DND-41 (cell line): ENCODE results near the gene LARP4B.

Experiments used
- EZH2 ChIP-seq: IDR thresholded peaks from 3 replicates; pipeline ENCODE4 v1.6.1; 2012; ENCODE audit warnings: borderline replicate concordance, low read depth, mild to moderate bottlenecking, moderate library complexity, low read length, inconsistent platforms; ENCODE audit not compliant: severe bottlenecking
- TF ChIP-seq, protein P1 (sequence below): IDR thresholded peaks from 2 replicates; pipeline ENCODE4 v1.5.1; 2012; ENCODE audit warnings: borderline replicate concordance, low read length, moderate library complexity, mild to moderate bottlenecking; ENCODE audit not compliant: poor library complexity, severe bottlenecking; ENCODE audit errors: extremely low read depth

DNA sequence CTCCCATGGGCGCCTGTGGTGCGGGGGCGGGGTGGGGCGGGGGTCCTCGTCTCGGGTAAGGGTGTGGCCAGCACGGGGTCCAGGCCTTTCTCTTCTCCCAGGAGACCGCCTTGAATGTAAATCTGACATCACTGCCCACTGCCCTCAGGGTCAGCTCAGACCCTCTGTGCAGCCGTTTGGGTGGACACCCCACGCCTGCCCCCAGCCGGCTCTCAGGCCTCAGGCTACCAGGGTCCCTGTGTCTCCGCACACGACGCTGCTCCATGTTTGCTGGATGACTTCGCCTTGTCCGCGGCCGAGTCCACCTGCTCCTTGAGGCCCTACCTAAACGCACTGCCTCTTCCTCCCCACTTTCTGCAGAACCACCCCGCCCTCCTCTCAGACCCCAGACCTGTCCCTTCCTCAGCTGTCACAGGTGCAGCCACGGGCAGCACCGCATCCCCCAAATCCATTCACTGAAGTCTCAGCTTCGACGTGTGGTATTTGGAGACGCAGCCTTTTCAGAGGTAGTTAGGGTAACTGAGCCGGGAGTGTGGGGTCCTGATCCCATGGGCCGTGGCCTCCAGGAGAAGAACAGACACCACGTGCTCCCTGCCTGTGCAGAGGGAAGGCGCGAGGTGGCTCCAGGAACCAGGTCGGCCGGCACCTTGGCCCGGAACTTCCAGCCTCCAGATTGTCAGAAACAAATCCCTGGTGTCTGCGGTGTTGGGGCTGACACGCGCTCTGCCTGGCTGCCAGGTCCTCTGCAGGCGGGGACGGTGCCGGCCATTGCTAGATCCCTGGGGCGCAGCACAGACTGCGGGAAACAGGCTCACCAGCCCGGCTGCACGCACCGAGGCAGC lies 144.7 kb downstream of the LARP4B start:
- TF ChIP-seq, protein P1, sequence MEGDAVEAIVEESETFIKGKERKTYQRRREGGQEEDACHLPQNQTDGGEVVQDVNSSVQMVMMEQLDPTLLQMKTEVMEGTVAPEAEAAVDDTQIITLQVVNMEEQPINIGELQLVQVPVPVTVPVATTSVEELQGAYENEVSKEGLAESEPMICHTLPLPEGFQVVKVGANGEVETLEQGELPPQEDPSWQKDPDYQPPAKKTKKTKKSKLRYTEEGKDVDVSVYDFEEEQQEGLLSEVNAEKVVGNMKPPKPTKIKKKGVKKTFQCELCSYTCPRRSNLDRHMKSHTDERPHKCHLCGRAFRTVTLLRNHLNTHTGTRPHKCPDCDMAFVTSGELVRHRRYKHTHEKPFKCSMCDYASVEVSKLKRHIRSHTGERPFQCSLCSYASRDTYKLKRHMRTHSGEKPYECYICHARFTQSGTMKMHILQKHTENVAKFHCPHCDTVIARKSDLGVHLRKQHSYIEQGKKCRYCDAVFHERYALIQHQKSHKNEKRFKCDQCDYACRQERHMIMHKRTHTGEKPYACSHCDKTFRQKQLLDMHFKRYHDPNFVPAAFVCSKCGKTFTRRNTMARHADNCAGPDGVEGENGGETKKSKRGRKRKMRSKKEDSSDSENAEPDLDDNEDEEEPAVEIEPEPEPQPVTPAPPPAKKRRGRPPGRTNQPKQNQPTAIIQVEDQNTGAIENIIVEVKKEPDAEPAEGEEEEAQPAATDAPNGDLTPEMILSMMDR: no peak
- TF ChIP-seq EZH2: no peak
